ENCODE results near the gene COL17A1. TPM values are rescaled to one million over a fixed set of nuclear protein-coding genes. Genes with fewer than 3 reads are reported as not detected.

Gene COL17A1
- total RNA-seq, 4 donors from 2014 or later: 36.0 to 181 (median 173) TPM

GRCh38 chr10:104067525-104067924, 18.2 kb downstream of the COL17A1 start:
- H3K27ac ChIP-seq: no peak overlapping the region
- intact Hi-C loops (cut with DNase I; ENCODE audit: low total_unique reads): no loop called here
- H3K9me3 ChIP-seq: no peaks in the 10 kb centered on the region
- no peak for DNase-seq
- H3K4me1 ChIP-seq: peaks cover 0 to 8% (median 0%) of the 10 kb centered on the region in 4 donors
- no peak for TF ChIP-seq EP300 (IDR thresholded peaks at IDR 0.05; ENCODE audit: low read depth)
- TF ChIP-seq POLR2AphosphoS5 (IDR thresholded peaks at IDR 0.05): no peak
- no peak overlapping the region for H3K4me3 ChIP-seq
- no peaks in the 10 kb centered on the region for H3K27me3 ChIP-seq
- H3K36me3 ChIP-seq: no peaks in the 10 kb centered on the region
- in situ Hi-C loops (cut with MboI; ENCODE audit: low pct_ligation_motif_present in 1 of 4, low pct_unique_long_range_greater_than_20kb in 1 of 4, low sequenced_read_pairs in 3 of 4): no loop called here
- WGBS, 2 donors (ENCODE audit: low coverage in 1 of 2): 78 to 83% methylated on average over 9 to 12 of the region's 12 CpGs

- no peak overlapping the region for H3K4me3 ChIP-seq
- no peak overlapping the region for H3K27ac ChIP-seq
- in situ Hi-C loops (cut with MboI; ENCODE audit: low pct_ligation_motif_present in 1 of 4, low pct_unique_long_range_greater_than_20kb in 1 of 4, low sequenced_read_pairs in 3 of 4) (no loop called here), intact Hi-C loops (cut with DNase I; ENCODE audit: low total_unique reads) (no loop called here)
- peaks cover 0 to 8% (median 0%) of the 10 kb centered on the region in 4 donors for H3K4me1 ChIP-seq
- TF ChIP-seq, protein P1, sequence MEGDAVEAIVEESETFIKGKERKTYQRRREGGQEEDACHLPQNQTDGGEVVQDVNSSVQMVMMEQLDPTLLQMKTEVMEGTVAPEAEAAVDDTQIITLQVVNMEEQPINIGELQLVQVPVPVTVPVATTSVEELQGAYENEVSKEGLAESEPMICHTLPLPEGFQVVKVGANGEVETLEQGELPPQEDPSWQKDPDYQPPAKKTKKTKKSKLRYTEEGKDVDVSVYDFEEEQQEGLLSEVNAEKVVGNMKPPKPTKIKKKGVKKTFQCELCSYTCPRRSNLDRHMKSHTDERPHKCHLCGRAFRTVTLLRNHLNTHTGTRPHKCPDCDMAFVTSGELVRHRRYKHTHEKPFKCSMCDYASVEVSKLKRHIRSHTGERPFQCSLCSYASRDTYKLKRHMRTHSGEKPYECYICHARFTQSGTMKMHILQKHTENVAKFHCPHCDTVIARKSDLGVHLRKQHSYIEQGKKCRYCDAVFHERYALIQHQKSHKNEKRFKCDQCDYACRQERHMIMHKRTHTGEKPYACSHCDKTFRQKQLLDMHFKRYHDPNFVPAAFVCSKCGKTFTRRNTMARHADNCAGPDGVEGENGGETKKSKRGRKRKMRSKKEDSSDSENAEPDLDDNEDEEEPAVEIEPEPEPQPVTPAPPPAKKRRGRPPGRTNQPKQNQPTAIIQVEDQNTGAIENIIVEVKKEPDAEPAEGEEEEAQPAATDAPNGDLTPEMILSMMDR (IDR thresholded peaks at IDR 0.05): no peak
- no peaks in the 10 kb centered on the region for H3K36me3 ChIP-seq
- DNase-seq: no peak
- no peaks in the 10 kb centered on the region for H3K9me3 ChIP-seq
- no peaks in the 10 kb centered on the region for H3K27me3 ChIP-seq
- 84 to 90% methylated on average over 6 to 7 of the region's 7 CpGs for WGBS, 2 donors (ENCODE audit: low coverage in 1 of 2)
Observed at GRCh38 chr10:104066945-104067344, 18.7 kb downstream of the COL17A1 start.

- no peak overlapping the region for H3K4me3 ChIP-seq
- H3K27ac ChIP-seq: no peak overlapping the region
- intact Hi-C loops (cut with DNase I; ENCODE audit: low total_unique reads) (no loop called here), in situ Hi-C loops (cut with MboI; ENCODE audit: low pct_ligation_motif_present in 1 of 4, low pct_unique_long_range_greater_than_20kb in 1 of 4, low sequenced_read_pairs in 3 of 4) (no loop called here)
- H3K9me3 ChIP-seq: no peaks in the 10 kb centered on the region
- H3K36me3 ChIP-seq: no peaks in the 10 kb centered on the region
- no peaks in the 10 kb centered on the region for H3K27me3 ChIP-seq
- peaks cover 0 to 8% (median 0%) of the 10 kb centered on the region in 4 donors for H3K4me1 ChIP-seq
- WGBS, 2 donors (ENCODE audit: low coverage in 1 of 2): 83% methylated on average over 1 of the region's 1 CpG; no CpG with 5 or more reads in 1 of the 2 donors
- DNase-seq: no peak
- TF ChIP-seq EP300 (IDR thresholded peaks at IDR 0.05; ENCODE audit: low read depth): no peak
- TF ChIP-seq, protein P1 (IDR thresholded peaks at IDR 0.05): no peak
- no peak for TF ChIP-seq POLR2AphosphoS5 (IDR thresholded peaks at IDR 0.05)
- TF ChIP-seq POLR2A (IDR thresholded peaks at IDR 0.05): no peak
Observed at GRCh38 chr10:104065748-104066147, 19.9 kb downstream of the COL17A1 start.

DNA sequence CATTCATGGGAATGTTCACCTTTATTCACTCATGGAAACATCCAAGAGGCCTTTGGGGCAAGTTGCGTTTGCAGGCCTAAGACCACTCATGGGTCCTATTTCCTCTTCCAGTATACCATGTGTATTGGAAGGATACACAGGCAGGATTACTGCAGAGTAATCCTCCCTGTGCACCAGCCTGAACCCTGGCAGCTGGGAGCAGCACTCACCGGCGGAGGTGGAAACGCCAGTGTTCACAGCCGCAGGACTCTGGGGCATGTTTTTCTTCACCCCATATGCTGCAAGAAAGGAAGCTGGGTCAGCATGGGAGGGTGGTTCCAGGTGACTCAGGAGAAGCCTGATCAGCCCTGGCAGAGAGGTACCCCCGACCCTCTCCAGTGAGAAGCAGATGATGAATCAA, 24.5 kb downstream of the COL17A1 start:
- Histone ChIP-seq H3K9me3 (no peaks in the 10 kb centered on the region), H3K4me3 (no peak overlapping the region), H3K27ac (no peak overlapping the region), H3K36me3 (no peaks in the 10 kb centered on the region), H3K4me1 (no peaks in the 10 kb centered on the region), H3K27me3 (no peaks in the 10 kb centered on the region)
- TF ChIP-seq, protein P1 (IDR thresholded peaks at IDR 0.05): no peak
- TF ChIP-seq EP300 (IDR thresholded peaks at IDR 0.05; ENCODE audit: low read depth) (no peak), POLR2A (IDR thresholded peaks at IDR 0.05) (no peak), POLR2AphosphoS5 (IDR thresholded peaks at IDR 0.05) (no peak)
- intact Hi-C loops (cut with DNase I; ENCODE audit: low total_unique reads) (no loop called here), in situ Hi-C loops (cut with MboI; ENCODE audit: low pct_ligation_motif_present in 1 of 4, low pct_unique_long_range_greater_than_20kb in 1 of 4, low sequenced_read_pairs in 3 of 4) (no loop called here)
- DNase-seq: no peak
- 95 to 100% methylated on average over 1 to 6 of the region's 6 CpGs for WGBS, 2 donors (ENCODE audit: low coverage in 1 of 2)

DNA sequence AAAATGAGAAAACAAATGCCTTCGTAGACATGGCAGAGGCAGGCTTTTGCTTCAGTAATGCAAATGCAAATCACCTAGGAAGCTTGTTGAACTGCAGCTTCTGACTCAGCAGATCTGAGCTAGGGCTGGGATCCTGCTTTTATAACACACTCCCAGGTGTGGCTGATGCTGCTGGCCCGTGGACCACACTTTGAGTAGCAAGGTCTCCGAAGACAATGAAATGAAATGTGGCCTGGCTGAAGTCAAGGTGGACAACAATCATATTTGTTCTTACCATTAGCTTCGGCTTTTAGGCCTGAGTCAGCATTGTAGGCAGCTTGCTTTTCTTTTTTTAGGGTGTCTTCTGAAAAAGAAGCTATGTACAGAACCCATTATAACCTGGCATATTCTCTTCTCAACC, 26.3 kb downstream of the COL17A1 start:
- Histone ChIP-seq H3K4me3 (no peak overlapping the region), H3K4me1 (no peaks in the 10 kb centered on the region), H3K9me3 (no peaks in the 10 kb centered on the region), H3K36me3 (no peaks in the 10 kb centered on the region), H3K27ac (no peak overlapping the region), H3K27me3 (no peaks in the 10 kb centered on the region)
- DNase-seq: no peak
- intact Hi-C loops (cut with DNase I; ENCODE audit: low total_unique reads): no loop called here
- TF ChIP-seq EP300 (IDR thresholded peaks at IDR 0.05; ENCODE audit: low read depth) (no peak), POLR2A (IDR thresholded peaks at IDR 0.05) (no peak), POLR2AphosphoS5 (IDR thresholded peaks at IDR 0.05) (no peak)
- TF ChIP-seq, protein P1 (IDR thresholded peaks at IDR 0.05): no peak
- in situ Hi-C loops (cut with MboI; ENCODE audit: low pct_ligation_motif_present in 1 of 4, low pct_unique_long_range_greater_than_20kb in 1 of 4, low sequenced_read_pairs in 3 of 4): no loop called here
- WGBS, 2 donors (ENCODE audit: low coverage in 1 of 2): 68 to 76% methylated on average over 3 to 4 of the region's 4 CpGs

Measured in transverse colon (tissue), 4 donors.